GM19395 (cell line): Measurements from ENCODE around the gene AGBL4.
A peak's percentile ranks its signal among the peaks of the same experiment; 100 is the strongest.

Source experiments
- ATAC-seq: cut with Tn5 transposase; IDR thresholded peaks from one replicate; pipeline ENCODE4 v1.9.1; 2021; ENCODE audit warnings: mild to moderate bottlenecking, moderate library complexity; ENCODE audit not compliant: unreplicated experiment

The AGBL4 gene

GRCh38 chr1:48741380-48741779 lies 1282.4 kb downstream of the AGBL4 start:
- ATAC-seq, result no peak

DNA sequence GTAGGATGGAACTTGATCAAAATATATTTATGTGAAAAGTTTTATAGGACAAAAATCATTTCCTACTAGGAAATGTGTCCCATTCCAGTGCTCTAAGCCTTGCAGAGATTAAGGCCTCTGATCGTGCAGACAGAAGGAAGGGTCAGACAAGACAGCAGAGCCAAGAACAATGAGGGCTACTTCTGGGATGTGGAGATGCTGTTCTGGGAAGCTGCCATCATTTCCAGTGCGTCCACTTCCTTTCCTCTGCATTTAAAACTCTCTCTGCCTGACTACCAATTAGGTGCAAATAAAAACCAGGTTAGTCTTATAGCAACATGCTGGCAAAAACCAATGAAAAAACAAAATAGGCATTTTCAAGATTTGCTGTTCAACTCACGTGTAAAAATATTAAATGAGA lies 1283.1 kb downstream of the AGBL4 start:
- ATAC-seq, result no peak

GRCh38 chr1:48739091-48739490 lies 1284.7 kb downstream of the AGBL4 start:
- ATAC-seq, result no peak

DNA sequence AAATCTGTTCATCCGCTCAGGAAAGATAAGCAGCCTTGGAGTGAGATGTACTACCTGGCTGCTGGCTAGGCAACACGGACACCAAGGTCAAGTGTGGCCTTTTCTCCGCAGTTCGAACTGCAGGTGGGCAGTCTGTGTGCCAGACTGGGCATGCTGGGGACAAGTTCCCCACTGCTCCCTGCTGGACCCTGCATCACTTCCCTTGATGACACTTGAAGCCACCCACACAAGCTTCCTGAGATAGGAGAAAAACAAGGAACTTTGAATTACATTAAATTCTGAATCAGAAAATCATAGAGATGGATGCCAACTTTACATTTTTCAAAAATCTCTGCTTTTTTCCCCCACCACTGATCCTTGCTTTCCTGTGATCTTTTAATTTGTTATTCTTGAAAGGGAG lies 1285.4 kb downstream of the AGBL4 start:
- ATAC-seq, result no peak

DNA sequence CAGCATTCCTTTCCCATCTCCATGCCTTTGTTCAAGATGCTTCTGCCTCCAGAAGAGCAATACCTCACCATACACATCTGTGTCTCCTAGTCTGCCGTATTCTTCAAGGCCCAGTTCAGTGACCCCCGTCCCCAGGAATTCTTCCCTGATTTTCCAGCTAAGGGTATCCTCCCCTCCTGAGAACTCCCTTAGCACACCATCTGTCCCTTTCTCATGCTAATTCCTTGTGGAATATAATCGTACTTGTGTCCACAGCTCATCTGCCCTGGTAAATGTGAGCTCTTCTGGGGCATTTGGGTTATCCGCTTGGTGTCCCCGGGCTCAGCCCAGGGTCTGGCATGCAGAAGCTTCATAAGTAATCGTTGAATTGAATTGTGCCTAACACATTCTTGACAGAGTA lies 1288.0 kb downstream of the AGBL4 start:
- ATAC-seq, result no peak

- peak; percentile 84 for ATAC-seq
These were observed 1293.4 kb downstream of the AGBL4 start for GRCh38 chr1:48730164-48730910.

DNA sequence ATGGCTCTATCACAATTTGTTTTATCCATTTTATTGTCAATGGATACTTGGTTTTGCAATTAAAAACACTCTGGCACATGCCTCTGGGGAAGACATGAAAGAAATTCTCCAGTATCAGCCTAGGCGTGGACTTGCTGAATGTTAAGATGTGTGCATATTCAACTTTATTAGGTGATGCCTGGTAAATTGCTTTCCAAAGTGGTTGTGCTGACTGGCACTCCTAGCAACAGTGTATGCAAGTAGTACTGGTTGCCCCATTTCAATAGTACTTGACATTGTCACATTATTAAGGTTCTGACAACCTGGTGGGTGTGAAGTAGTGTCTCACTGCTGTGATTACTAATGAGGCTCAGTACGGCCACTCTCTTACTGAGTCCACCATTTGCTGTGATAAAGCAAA lies 1295.2 kb downstream of the AGBL4 start:
- ATAC-seq, result no peak

DNA sequence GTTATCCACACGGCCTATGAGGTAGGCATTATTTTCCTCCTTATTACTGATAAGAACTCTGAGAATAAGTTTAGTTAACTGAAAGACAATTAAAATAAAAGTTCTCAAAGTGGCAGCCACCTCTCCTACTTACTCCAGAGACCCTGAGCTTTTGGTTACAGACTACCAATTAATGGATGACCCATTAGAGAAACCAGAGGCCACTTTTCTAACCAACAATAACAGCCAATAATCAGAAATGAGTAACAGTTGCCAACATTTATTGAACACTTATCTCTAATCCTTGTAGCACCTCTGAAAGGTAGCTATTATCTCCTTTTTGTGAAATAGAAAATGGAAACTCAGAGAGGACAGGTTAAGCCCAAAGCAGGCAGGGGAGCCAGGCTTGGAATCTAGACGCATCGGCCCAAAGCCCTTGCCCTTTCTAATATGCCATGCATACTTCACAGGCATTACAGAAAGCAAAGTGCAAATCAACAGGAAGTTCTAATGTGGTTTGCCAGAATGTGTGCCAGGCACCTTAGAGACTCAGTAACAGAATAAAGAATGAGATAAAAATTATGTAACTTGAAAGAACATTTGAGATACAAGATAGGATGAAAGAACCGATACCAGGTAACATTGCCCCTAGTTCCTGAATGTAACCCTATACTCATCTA lies 1297.1 kb downstream of the AGBL4 start:
- ATAC-seq, result no peak

DNA sequence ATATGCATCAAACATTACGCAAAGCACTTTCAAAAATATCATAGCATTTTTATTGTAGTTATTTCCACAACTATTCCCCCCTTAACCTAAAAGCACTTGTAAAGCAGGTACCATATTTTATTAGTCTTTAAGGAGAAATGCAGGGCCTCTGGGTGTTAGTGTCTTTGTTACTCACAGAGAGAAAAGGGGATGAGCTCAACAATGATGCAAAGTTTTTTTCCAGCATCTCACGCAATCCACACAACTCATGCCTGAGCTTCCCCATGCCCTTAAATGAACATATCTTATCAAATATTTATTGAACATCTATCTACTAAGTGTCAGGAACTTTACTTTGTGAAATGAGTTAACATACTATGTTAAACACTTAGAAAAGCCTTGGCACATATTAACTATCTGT lies 1297.6 kb downstream of the AGBL4 start:
- ATAC-seq, result no peak

DNA sequence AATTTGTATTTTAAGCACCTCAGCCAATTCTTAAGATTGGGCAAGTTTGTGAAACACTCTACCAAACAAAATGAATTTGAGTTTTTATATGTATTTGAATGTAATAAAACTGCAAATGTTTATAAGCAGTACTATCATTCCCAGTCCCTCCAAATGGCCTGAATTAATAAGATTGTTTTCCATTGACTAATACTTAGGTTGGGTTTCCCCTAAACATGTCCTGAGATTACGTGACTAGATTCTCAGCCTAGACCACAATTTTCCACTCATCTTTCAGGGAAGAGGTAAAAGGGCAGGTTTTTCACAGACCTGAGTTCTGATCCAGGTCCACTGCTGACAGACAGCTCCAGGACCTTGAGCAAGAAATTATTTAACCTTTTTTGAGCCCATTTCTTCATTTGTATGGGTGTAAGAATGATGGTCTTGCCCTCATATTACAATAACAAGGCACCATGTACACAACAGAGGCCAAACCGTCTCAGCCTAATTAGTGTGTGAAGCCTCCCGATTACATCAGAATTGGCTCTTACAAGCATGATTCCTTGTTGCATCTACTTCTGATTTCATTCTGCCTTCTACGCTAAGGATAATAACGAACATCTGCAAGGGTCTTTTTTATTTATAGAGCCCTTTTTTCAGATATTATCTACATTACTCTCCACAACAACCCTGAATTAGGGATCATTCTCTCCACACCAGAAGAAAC lies 1298.3 kb downstream of the AGBL4 start:
- ATAC-seq, result no peak

GRCh38 chr1:48720929-48721328 lies 1302.8 kb downstream of the AGBL4 start:
- ATAC-seq, result no peak

DNA sequence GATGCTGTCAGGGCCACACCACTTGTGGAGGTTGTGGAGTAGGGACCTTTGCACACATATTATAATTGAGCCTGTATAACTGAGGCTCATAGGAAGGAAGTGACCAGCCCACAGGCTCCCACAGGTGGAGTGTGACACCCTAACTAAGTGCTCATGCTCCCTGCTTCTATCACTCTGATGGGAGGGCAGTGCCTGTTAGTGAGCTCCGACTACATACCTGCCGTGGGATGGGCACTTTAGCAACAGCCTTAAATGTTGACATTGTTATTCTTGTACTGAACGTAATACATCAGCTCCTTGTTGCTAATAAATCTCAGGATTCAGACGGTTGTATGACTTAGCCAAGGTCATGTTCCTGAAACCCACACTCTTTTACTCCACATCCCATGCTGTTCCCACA lies 1305.0 kb downstream of the AGBL4 start:
- ATAC-seq, result no peak

- no peak for ATAC-seq
These were observed 1305.6 kb downstream of the AGBL4 start for GRCh38 chr1:48718116-48718630.

DNA sequence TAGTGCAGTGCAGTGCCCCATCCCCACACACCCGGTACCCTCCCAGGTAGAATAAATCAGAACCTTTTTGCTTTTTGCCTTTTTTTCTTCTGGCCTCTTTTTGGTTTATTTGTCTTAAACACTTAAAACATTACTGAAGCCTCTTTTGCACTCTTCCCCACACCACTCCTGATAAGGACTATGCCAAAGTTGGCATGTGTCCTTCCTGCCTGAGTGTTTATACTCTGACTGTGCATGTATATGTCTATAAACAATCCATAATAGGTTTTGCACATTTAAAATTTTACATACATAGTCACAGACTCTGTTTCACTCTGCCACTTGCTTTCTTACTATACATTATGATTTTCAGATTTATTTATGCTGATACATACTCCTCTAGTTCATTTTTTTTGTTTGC lies 1306.7 kb downstream of the AGBL4 start:
- no peak for ATAC-seq

DNA sequence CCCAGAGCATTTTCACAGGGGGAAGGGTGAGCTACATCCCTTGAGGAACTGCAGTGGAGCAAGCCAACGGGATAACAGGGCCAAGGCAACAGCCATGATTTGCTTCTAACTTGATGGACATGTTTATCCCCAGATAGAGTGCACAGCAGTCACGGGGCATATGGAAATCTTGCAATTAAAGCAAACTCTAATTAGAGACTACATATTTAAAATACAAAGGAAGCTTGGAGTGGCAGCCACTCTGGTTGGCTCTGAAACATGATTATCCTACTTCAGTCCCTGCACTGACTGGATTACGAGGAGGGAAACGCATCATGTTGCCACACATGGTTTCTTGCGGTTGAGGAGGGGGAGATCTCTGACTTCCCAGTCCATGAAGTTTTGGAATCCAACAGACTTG lies 1307.8 kb downstream of the AGBL4 start:
- ATAC-seq, result no peak

DNA sequence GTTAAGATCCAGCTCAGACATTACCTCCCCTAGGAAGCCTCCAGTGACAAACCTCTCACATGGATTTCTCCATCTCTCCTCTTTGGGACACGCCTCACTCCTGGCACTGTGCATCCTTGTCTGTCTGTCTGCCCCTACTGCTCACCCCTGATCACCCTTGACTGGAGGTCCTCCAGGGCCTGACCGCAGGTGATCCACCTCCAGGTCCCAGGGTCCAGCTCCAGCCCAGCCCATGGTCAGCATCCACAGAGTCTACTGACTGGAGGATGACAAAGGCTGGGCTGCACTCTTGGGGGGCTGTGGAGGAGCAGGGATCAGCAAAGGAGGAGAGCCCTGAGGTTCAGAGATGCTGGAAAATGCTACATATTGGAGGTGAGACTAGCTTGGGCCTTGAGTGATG lies 1312.8 kb downstream of the AGBL4 start:
- no peak for ATAC-seq

DNA sequence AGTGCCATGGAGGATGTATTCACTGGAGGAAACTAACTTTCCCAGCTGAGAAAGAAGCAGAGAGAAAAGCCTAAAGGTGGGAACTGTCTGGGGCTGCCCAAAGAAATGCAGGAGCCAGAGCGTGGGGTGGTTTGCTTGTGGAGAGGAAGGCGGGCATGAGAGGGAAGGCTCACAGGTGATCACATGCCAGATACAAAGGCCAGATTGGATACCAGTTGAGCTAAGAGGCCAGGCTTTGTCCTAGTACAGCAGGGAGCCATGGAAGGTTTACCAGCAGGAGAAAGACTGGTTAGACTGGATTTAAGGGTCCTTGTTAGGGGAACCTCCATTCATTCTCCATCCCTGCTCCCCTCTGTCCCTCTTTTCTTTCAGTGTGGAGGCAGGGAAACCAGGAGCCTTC lies 1313.4 kb downstream of the AGBL4 start:
- no peak for ATAC-seq

- no peak for ATAC-seq
These were observed 1319.0 kb downstream of the AGBL4 start for GRCh38 chr1:48704736-48705135.

- no peak for ATAC-seq
These were observed 1322.3 kb downstream of the AGBL4 start for GRCh38 chr1:48701445-48701844.

- peak; percentile 81 for ATAC-seq
These were observed 1326.6 kb downstream of the AGBL4 start for GRCh38 chr1:48697066-48697707.

- no peak for ATAC-seq
These were observed 1328.6 kb downstream of the AGBL4 start for GRCh38 chr1:48695161-48695560.
